ENCODE data around the gene SRSF4. TPM values are rescaled to one million over a fixed set of nuclear protein-coding genes. Genes with fewer than 3 reads are reported as not detected.

The SRSF4 gene
- 35.2 and 44.4 TPM in 2 replicates for total RNA-seq (ENCODE audit: low replicate concordance)

GRCh38 chr1:29181413-29182225 lies at the start of gene SRSF4:
SRSF4 (minus strand) TSS chr1:29181900; CDS start chr1:29181752, 148 bp downstream.
- TF ChIP-seq CTCF (IDR thresholded peaks at IDR 0.05; ENCODE audit: insufficient read depth, low read length), result peak; percentile 31

GRCh38 chr1:29230553-29231378 lies 49.1 kb upstream of the SRSF4 start, which contains the start of gene MECR:
MECR (minus strand) TSS chr1:29230934; CDS start chr1:29230906, 28 bp downstream.
- H3K4me3 ChIP-seq (ENCODE audit: low read depth, low read length), result peak within 1 kb of the TSS; percentile 96
- TF ChIP-seq CTCF (IDR thresholded peaks at IDR 0.05; ENCODE audit: insufficient read depth, low read length), result peak; percentile 32
- DNase-seq (ENCODE audit: low read depth), result peak; percentile 89

More at GRCh38 chr1:29181413-29182225, at the start of gene SRSF4:
- DNase-seq (ENCODE audit: low read depth), result peak; percentile 98
- H3K4me3 ChIP-seq (ENCODE audit: low read depth, low read length), result peak within 1 kb of the TSS; percentile 90

- no peak for DNase-seq (ENCODE audit: low read depth)
- TF ChIP-seq CTCF (IDR thresholded peaks at IDR 0.05; ENCODE audit: insufficient read depth, low read length), result no peak
- H3K4me3 ChIP-seq (ENCODE audit: low read depth, low read length), result peak overlapping the region; percentile 96
Measured at GRCh38 chr1:29230204-29230552, 48.5 kb upstream of the SRSF4 start.

- DNase-seq (ENCODE audit: low read depth), result no peak
- H3K4me3 ChIP-seq (ENCODE audit: low read depth, low read length), result no peak overlapping the region
- no peak for TF ChIP-seq CTCF (IDR thresholded peaks at IDR 0.05; ENCODE audit: insufficient read depth, low read length)
Measured at GRCh38 chr1:29227511-29227910, 45.8 kb upstream of the SRSF4 start.

- TF ChIP-seq CTCF (IDR thresholded peaks at IDR 0.05; ENCODE audit: insufficient read depth, low read length), result no peak
- DNase-seq (ENCODE audit: low read depth), result no peak
- H3K4me3 ChIP-seq (ENCODE audit: low read depth, low read length), result no peak overlapping the region
Measured at GRCh38 chr1:29225361-29225760, 43.7 kb upstream of the SRSF4 start.

- no peak overlapping the region for H3K4me3 ChIP-seq (ENCODE audit: low read depth, low read length)
- DNase-seq (ENCODE audit: low read depth), result no peak
- no peak for TF ChIP-seq CTCF (IDR thresholded peaks at IDR 0.05; ENCODE audit: insufficient read depth, low read length)
Measured at GRCh38 chr1:29224356-29224837, 42.7 kb upstream of the SRSF4 start.
